C4-2B (cell line): ENCODE results near the gene PLA2R1.
"Not testable (repeated sequence)": the region's sequence is repeated elsewhere in the genome, so short reads cannot be mapped to it uniquely, and the experiment has no call there.

Source experiments
- H3K27ac ChIP-seq: fragments of 450-650 bp; 2 replicates; pipeline ENCODE4 v1.5.1; 2017
- CTCF ChIP-seq: fragments of 450-650 bp; conservative IDR thresholded peaks from 2 replicates; pipeline ENCODE4 v1.5.1; 2017; ENCODE audit warnings: mild to moderate bottlenecking
- ZFX ChIP-seq: fragments of 450-650 bp; IDR thresholded peaks from 2 replicates; pipeline ENCODE4 v1.6.1; 2017

Gene PLA2R1

GRCh38 chr2:160042054-160042453 is 20.4 kb downstream of the PLA2R1 start:
- TF ChIP-seq CTCF (no peak), ZFX (no peak)
- H3K27ac ChIP-seq: no peak overlapping the region

DNA sequence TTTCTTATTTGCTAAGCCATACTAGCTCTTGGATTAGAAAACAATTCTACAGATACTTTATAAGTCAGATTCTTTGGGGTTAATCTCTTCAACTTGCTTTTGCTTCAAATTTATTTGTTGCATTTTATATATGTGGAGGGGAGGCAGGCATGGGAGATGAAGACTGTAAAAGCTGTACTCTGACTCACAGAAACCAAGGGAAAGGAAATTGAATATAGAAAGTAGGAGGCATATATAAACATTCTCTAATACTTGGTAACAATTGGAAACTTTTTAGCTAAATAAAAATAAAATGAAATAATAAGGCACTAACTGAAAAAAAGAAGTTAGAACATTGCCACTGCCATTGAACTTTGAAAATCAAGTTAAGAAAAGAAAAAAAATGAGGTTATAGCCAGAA is 21.3 kb downstream of the PLA2R1 start:
- no peak overlapping the region for H3K27ac ChIP-seq
- TF ChIP-seq CTCF (no peak), ZFX (no peak)

GRCh38 chr2:160039166-160039903 is 23.1 kb downstream of the PLA2R1 start:
- no peak overlapping the region for H3K27ac ChIP-seq
- TF ChIP-seq CTCF: no peak
- TF ChIP-seq ZFX: no peak

DNA sequence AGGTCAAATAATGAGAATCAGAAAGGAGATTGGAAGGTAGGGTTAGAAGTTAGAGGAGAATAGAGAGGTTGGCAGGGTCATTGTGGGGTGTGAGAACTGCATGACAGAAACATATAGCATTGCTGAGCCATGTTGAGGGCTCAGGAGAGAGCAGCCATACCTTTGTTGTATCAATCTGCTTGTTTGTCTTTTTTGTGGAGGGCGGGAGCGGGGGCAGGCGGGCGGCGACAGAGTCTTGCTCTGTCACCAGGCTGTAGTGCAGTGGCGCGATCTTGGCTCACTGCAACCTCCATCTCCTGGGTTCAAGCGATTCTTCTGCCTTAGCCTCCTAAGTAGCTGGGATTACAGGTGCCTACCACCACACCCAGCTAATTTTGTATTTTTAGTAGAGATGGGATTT is 23.8 kb downstream of the PLA2R1 start:
- not testable (repeated sequence) for H3K27ac ChIP-seq

- no peak overlapping the region for H3K27ac ChIP-seq
- no peak for TF ChIP-seq ZFX
- no peak for TF ChIP-seq CTCF
Measured at GRCh38 chr2:160036736-160037135, 25.7 kb downstream of the PLA2R1 start.

DNA sequence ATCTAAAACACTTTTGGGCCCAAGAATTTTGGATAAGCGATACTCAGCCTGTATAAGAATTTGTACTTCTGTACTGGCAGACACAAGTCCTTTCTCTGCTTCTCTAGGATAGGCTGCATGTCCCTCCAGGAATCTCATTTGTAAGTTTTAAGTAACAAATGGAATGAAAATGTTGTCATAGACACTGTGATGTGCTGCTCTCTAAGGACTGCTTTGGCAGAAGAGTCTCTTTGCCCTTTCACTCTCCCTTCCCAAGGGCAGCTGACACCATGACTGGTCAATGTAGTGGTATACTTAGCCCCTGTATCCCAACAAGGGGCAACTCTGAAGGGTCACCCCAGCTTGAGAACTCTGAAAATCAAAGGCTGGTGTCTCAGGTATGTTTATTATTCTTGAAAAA is 27.3 kb downstream of the PLA2R1 start:
- TF ChIP-seq CTCF (no peak), ZFX (no peak)
- H3K27ac ChIP-seq: no peak overlapping the region

DNA sequence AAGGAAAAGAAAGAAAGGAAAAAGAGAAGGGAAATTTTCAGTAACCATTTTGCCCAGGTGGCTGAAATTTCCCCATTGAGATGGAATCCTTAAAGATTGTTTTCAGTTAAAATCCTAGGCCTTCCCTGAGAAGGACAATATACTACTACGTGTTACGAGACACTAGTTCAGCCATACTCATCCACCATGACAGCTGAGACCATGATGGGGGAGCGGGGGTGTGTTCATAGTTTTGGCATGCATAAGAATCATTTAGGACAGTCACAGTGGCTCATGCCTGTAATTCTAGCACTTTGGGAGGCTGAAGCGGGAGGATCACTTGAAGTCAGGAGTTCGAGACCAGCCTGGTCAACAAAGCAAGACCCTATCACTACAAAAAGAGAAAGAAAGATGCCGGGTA is 28.0 kb downstream of the PLA2R1 start:
- TF ChIP-seq ZFX (no peak), CTCF (no peak)
- no peak overlapping the region for H3K27ac ChIP-seq

DNA sequence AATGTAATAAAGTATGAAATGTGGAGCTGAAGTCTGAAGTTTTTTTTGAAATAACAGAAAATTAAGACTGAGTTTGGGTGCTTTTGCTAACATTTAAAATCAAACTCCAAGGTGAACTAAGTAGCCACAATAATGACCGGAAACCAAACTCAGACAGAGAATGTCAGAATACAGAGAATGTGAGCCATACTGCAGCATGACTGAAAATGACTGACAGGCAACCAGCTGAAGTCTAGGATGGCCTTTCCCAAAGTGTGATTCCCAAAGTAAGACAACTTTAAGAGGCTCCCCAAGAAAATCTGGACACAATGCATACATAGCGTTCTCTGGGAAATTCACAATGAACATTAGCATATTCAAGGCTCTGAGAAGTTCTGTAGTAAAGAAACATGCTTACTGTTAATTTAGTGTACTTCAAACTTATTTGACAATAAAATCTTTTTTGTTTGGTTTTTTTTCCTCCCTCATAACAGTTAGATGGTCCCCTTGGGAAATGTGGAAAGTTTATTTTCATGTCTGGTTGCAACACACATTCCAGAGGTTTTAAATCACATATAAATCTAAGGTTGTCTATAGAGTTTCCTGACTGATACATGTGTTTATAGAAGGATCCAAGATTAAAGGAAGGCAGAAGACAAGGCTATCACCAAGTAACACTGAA is 28.6 kb downstream of the PLA2R1 start:
- H3K27ac ChIP-seq: no peak overlapping the region
- no peak for TF ChIP-seq ZFX
- TF ChIP-seq CTCF: no peak
